ENCODE measurements around the gene MSI1.
A peak's percentile ranks its signal among the peaks of the same experiment; 100 is the strongest.

MSI1 gene

DNA sequence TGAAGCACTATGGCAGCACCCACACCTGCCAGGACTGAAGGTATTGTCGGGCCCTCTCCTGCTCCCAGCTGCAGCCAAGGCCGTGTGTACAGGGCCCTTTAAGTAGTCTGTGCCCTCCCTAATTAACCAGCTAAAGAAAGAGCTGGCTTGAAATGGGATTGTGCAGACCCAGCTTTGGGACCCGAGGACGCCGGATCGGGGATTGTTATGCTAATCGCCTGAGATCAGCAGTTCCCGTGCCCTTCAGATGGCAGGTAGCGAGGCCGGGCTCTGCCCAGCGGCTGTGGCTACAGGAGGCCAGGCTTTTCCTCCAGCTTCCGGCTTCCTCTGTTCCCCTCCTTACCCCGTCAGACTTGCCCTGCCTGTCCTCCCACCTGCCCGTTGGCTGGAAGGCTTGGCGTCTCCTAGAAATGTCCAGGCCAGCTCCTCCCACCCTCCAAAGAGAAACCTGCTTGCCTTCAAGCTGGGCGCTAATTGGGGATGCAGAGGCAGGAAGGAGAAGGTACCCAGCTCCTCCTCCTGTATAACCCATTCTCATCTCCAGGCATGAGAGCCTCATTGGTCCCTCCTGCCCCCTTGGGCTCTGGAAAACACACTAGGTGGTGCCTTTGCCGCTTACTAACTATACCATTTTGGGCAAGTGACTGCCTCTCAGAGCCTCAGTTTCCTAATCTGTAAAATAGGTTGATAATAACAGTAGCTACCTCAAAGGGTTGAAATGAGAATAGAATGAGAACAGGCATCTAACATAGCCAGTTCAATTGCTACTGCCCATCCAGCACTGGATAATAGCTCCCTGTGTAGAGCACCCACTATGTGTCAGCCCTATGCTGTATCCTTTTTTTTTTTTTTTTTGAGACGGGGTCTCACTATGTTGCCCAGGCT lies 25.8 kb upstream of the MSI1 start:
- Mint-ChIP-seq H3K27me3 (peaks cover 79% of the 10 kb centered on the region), H3K9me3 (peaks cover under 1% of the 10 kb centered on the region), H3K4me1 (peaks cover 6% of the 10 kb centered on the region), H3K27ac (no peak overlapping the region), H3K4me3 (no peak overlapping the region), H3K36me3 (no peaks in the 10 kb centered on the region)
- no peak for ATAC-seq

DNA sequence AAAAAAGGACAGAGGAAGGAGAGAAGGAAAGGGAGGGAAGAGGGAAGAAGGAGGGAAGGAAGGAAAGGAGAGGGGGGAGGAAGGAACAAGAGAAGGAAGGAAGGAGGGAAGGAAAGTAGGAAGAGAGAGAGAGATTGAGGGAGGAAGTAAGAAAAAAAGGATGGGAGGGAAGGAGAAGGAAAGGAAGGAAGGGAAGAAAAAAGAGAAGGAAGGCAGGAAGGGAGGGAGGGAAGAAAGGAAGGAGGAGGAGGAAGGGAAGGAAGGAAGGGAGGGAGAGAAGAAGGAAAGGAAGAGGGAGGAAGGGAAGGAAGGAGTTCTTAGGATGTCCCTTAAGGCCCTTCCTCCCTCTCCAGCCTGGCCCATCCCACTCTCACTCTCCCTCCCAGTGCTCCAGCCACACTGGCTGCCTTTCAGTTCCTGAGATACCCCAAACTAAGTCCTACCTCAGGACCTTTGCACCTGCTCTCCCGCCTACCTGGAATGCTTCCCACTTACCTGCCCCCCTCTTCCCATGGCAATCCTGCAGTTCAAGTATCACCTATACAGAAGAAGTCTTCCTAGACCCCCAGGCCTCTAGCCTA lies 21.7 kb upstream of the MSI1 start:
- Mint-ChIP-seq H3K4me3 (no peak overlapping the region), H3K36me3 (no peaks in the 10 kb centered on the region), H3K27me3 (peaks cover 83% of the 10 kb centered on the region), H3K9me3 (peaks cover 6% of the 10 kb centered on the region), H3K27ac (no peak overlapping the region), H3K4me1 (peaks cover 10% of the 10 kb centered on the region)
- ATAC-seq: no peak

DNA sequence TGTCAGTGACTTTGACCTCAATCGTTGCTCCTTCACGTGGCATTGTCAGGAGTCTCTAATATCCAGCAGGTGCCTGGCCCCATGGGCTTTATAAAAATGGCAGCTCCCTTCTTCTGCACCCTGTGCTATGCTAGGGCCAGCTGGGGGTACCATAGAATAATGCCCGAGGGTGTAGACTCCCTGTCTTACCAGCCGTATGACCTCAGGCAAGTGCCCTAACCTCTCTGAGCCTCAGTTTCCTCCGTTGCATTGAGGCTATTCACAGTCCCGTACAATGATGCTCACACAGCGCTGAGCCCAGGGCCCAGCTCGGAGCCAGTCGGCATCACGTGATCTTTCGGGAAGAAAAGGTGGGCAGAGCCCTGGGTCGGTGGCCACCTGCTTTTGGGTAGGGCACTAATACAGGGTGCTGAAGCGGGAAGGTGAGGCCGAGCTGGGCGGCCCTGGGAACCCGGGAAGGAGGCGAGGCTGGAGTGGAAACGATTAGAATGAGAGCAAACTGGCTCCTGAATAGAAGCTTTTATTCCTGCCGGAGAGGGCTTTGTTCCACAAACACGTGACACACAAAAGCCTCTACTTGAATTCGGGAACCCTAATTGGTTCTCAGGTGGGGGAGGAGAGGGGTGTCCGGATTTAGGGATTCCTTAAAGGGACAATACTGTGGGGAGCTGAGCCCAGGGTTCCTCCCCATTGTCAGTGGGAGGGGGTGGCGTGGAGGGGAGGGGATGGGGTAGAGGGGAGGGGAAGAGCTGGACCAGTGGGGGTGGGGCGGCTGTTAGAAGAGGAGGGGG lies 19.9 kb upstream of the MSI1 start:
- Mint-ChIP-seq H3K27me3 (peaks cover 76% of the 10 kb centered on the region), H3K4me3 (no peak overlapping the region), H3K9me3 (peaks cover 6% of the 10 kb centered on the region), H3K27ac (no peak overlapping the region), H3K36me3 (no peaks in the 10 kb centered on the region), H3K4me1 (peaks cover 4% of the 10 kb centered on the region)
- no peak for ATAC-seq

DNA sequence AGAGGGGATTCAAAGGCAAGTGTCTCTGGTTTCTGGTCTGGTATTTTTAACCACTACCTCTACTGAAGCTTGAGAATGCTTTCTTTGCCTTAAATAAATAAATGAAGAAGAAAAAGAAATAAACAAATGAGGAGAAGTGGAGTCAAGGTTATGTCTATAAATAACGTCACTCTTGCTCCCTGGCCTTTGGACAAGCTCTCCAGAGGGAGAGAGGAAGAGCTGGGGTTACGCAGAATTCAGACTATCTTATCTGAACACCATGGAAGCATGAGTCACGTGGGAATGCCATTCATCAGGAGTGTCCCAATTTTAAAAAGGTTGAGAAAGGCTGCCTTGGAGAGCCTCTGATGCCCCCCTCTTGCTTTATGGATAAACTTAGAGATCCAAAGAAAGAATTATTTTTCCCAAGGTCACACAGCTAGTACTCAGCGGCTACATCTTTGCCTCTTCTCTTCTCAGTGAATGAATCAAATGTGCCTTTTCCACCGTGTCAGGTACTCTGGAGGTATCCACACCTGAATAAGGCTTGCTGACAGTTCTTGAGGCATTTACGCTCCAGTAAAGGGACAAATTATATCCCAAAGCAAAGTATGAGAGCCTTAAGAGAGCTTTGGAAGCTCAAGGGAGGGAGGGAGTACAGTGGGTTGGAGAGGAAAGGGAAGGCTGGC lies 12.9 kb upstream of the MSI1 start:
- no peaks in the 10 kb centered on the region for H3K9me3 Mint-ChIP-seq
- H3K4me1 Mint-ChIP-seq: peaks cover 4% of the 10 kb centered on the region
- peaks cover 67% of the 10 kb centered on the region for H3K27me3 Mint-ChIP-seq
- no peak for ATAC-seq
- H3K36me3 Mint-ChIP-seq: no peaks in the 10 kb centered on the region
- H3K27ac Mint-ChIP-seq: no peak overlapping the region
- H3K4me3 Mint-ChIP-seq: no peak overlapping the region

DNA sequence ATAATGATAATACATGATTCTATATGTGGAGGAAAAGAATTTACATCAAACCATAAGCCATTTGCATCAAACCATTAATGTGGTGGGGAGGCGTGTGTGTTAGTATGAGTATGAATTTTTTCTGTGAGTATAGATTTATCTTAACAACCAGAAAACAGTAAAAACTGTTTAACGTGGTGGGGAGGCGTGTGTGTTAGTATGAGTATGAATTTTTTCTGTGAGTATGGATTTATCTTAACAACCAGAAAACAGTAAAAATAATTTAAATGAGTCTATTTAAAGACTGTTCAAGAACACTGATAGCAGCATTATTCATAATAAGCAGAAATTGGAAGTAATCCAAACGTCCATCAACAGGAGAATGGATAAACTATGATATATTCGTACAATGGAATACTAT lies 9.1 kb upstream of the MSI1 start:
- H3K27me3 Mint-ChIP-seq: peaks cover 76% of the 10 kb centered on the region

DNA sequence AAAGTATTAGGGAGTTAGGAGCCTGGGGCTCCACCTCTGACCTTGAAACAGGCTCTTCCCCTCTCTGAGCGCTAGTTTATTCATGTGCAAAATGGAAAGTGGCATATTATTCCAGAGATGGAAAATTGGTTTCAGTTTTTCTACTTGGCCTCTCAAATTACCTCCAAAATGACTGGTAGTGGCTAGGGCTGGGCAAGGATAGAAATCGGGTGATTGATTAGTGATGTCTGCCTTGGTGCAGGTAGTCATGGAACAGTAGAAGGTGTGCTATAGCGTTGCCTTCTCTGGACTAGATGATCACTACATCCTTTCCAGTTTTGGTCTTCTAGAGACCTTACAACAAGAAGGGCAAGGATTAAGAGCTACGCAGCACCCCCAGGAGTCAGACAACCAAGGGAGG lies 8.6 kb upstream of the MSI1 start:
- H3K27ac Mint-ChIP-seq: no peak overlapping the region
- no peaks in the 10 kb centered on the region for H3K36me3 Mint-ChIP-seq
- H3K4me1 Mint-ChIP-seq: peaks cover 6% of the 10 kb centered on the region
- no peak overlapping the region for H3K4me3 Mint-ChIP-seq
- H3K27me3 Mint-ChIP-seq: peaks cover 78% of the 10 kb centered on the region
- no peak for ATAC-seq
- H3K9me3 Mint-ChIP-seq: no peaks in the 10 kb centered on the region

More for the DNA sequence above, 9.1 kb upstream of the MSI1 start:
- Mint-ChIP-seq H3K9me3 (no peaks in the 10 kb centered on the region), H3K27ac (no peak overlapping the region), H3K4me3 (no peak overlapping the region), H3K36me3 (no peaks in the 10 kb centered on the region), H3K4me1 (peaks cover 6% of the 10 kb centered on the region)
- no peak for ATAC-seq

DNA sequence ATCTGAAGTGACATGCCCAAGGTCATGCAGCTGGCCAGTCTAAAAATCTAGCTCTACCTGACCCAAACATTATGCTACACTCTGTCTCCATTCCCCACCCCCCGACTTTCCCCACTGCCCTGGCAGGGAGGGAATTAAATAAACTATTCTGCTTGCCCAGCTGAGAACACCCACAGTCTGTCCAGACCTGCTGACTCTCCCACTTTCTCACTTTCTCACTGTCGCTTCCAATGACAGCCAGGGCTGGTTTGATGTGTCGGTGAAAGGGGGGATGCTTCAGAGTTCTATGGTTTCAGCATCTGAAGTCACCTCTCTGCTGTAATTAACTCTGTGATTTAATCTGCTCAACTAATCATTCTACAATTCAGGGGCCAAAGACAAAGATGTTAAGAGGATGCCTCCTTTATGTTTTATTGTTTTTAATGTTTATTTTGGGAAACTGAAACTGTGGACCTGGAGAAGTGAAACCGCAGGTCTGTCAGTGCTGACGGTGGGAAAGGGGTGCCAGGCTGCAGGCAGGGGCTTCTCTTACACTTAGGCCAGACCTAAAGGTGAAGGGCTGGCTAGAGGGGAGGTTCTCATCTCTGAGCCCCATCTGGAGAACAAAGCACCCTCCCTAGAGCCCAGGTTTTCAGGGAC lies 8.1 kb upstream of the MSI1 start:
- H3K27ac Mint-ChIP-seq: no peak overlapping the region
- no peaks in the 10 kb centered on the region for H3K36me3 Mint-ChIP-seq
- peaks cover 78% of the 10 kb centered on the region for H3K27me3 Mint-ChIP-seq
- peaks cover 6% of the 10 kb centered on the region for H3K4me1 Mint-ChIP-seq
- H3K4me3 Mint-ChIP-seq: no peak overlapping the region
- no peaks in the 10 kb centered on the region for H3K9me3 Mint-ChIP-seq
- no peak for ATAC-seq

DNA sequence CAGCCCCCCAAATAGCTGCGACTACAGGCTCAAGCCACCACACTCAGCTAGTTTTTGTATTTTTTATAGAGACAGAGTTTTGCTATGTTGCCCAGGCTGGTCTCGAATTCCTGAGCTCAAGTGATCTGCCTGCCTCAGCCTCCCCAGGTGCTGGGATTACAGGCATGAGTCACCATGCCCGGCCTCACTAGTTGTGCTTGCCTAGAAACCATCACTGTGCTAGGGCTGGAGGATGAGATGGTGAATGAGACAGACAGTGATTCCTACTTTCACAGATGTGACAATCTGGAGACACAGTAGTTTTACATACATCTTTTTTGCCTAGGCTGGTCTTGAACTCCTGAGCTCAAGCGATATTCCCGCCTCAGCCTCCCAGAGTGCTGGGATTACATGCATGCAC lies 7.5 kb upstream of the MSI1 start:
- Mint-ChIP-seq H3K9me3 (no peaks in the 10 kb centered on the region), H3K4me1 (peaks cover 6% of the 10 kb centered on the region), H3K27me3 (peaks cover 78% of the 10 kb centered on the region), H3K4me3 (no peak overlapping the region), H3K27ac (no peak overlapping the region), H3K36me3 (no peaks in the 10 kb centered on the region)
- no peak for ATAC-seq

DNA sequence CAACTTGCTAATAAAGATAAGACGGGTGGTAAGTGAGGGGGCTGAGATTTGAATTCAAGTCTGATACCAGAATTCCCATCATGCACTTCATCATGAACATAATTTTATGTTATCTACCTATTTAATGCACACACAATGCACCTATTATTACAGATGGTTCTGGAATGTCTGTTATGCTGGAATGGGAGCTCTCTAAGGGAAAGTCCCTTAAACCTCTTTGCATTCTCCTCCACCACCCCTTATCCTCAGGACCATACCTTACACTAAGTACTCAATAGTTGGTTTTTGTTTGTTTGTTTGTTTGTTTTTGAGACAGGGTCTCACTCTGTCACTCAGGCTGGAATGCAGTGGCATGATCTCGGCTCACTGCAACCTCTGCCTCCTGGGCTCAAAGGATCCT lies 7.0 kb upstream of the MSI1 start:
- Mint-ChIP-seq H3K36me3 (no peaks in the 10 kb centered on the region), H3K27ac (no peak overlapping the region), H3K4me3 (no peak overlapping the region), H3K27me3 (peaks cover 78% of the 10 kb centered on the region), H3K4me1 (peaks cover 6% of the 10 kb centered on the region), H3K9me3 (no peaks in the 10 kb centered on the region)
- ATAC-seq: no peak

DNA sequence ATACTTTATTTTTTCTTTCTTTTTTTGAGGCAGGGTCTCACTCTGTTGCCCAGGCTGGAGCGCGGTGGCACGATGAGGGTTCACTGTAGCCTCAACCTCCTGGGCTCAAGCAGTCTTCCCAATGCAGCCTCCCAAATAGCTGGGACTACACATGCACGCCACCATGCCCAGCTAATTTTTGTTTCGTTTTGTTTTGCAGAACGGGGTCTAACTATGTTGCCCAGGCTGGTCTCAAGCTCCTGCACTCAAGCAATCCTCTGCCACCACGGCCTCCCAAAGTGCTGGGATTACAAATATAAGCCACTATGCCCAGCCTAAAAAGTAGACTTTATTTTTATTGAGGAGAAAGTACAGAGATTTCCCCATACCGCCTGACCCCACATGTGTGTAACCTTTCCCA lies 4.7 kb upstream of the MSI1 start:
- Mint-ChIP-seq H3K36me3 (no peaks in the 10 kb centered on the region), H3K4me1 (peaks cover 21% of the 10 kb centered on the region), H3K4me3 (no peak overlapping the region), H3K27me3 (peaks cover 83% of the 10 kb centered on the region), H3K9me3 (no peaks in the 10 kb centered on the region), H3K27ac (no peak overlapping the region)
- no peak for ATAC-seq

DNA sequence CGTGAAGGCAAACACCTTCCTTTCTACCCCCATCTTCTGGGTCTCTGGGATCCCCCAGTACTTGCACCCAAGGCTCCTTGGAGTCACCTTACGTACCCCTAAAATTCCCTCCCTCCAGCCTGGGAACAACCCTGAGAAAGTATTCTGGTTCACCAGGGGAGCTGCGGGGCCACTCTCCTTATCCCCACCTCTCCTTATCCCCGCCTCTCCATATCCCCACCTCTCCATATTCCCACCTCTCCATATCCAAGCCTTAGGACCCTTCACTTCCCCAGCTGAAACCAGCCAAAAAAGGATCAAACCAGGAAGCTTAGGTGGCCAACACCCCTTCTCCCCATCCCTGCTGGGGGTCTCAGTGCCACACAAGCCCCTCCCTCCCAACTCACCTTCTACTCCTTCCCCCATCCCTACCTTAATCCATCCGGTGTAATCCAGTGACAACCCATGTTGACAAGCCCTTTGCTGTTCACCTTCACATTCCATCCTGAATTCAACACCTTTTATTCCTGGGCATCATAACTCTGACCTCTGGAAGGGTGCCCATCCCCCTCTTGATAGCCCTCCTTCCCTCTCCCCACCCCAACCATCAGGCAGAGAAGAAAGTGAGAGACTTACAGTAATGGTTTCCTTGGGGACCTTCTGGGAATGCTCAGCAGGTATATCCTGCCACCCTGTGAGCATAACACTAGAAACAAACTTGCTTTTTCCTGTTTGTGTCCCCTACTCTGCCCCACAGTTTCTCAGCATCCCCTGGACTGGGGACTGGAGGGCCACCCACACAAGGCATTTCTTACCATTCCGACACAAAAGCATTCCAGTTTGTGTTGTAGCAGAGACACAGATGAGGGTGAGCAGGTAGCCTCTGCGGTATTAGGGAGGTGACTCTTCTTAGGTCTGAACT lies 1.6 kb upstream of the MSI1 start:
- Mint-ChIP-seq H3K27me3 (peaks cover 82% of the 10 kb centered on the region), H3K36me3 (no peaks in the 10 kb centered on the region), H3K4me3 (peak overlapping the region; percentile 65), H3K4me1 (peaks cover 15% of the 10 kb centered on the region), H3K9me3 (no peaks in the 10 kb centered on the region), H3K27ac (no peak overlapping the region)
- no peak for ATAC-seq

DNA sequence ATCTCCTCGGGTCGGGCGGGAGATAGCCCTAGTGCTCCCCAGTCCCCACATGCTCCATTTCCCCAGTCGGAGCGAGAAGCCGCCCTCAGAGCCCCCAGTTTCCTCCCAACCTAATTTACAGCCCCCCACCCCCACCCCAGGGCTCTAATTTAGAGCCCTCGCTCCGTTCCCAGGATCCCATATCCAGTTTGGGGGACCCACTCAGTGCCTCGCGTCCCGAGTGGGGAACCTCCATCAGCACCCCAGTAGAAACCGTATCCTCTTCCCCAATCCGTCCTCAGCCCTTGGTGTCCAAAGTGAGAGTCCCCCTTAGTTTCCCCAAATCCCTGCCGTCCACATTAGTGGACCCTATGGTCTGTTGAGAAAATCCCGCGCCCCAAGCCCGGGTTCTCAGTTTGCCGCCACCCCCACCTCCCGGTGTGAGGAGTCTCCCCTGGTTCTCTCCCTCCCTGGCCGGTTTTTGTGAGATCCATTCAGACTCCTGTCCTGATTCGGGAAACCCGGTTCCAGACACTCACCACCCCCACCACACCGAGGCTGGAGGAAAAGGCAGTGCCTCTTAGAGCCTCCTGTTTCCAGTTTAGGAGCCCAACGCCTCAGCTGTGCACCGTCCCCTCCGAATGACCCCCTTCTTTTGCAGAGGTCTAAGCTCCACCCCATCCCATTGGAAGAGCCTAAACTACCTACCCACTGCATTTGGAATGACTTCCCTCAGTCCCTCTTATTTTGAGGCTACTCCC lies 809 bp upstream of the MSI1 start:
- H3K4me1 Mint-ChIP-seq: peaks cover 15% of the 10 kb centered on the region
- H3K36me3 Mint-ChIP-seq: no peaks in the 10 kb centered on the region
- no peak for ATAC-seq
- no peaks in the 10 kb centered on the region for H3K9me3 Mint-ChIP-seq
- peak overlapping the region; percentile 65 for H3K4me3 Mint-ChIP-seq
- peak overlapping the region; percentile 28 for H3K27ac Mint-ChIP-seq
- H3K27me3 Mint-ChIP-seq: peaks cover 82% of the 10 kb centered on the region

DNA sequence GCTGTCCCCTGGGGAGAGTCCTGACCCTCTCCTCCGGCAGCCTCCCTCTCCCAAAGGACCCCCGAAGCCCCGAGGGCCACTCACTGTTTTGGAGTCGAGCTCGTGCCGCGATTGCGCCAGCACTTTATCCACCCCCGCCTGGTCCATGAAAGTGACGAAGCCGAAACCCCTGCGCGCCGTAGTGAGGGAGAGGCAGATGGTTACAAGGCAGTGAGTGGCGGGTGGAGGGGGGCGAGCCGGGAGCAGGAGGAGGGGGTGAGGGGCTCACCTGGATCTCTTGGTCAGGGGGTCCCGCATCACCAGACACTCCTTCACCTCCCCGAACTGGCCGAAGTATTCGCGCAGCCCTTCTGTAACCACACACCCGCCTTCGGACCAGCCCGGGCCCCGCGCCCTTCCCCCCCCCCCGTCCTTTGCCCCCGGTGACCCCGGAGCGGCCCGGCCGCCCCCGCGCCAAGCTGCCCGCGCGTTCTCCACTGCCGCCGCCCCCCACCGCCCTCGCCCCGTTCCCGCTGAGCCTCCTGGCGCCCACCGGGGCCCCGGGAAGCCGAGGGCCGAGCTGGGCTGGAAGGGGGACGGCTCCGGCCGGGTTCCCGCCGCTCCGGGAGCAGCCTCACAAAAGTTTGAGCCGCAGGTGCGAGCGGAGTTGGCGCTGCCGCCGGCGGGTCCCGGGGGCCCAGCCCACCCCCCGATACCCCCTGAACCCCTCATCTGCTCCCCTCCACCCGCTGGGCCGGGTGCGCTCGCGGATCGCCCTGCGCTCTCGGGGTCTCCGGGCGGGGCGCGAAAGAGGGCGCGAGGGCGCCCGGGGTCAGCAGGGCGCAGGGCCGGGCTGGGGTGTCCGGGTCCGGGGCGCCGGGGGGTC lies 808 bp downstream of the MSI1 start:
- H3K4me3 Mint-ChIP-seq: peak overlapping the region; percentile 45
- ATAC-seq: no peak
- no peaks in the 10 kb centered on the region for H3K36me3 Mint-ChIP-seq
- H3K9me3 Mint-ChIP-seq: no peaks in the 10 kb centered on the region
- H3K27me3 Mint-ChIP-seq: peaks cover 86% of the 10 kb centered on the region
- H3K27ac Mint-ChIP-seq: no peak overlapping the region
- peaks cover 15% of the 10 kb centered on the region for H3K4me1 Mint-ChIP-seq
